Measurements from ENCODE around the gene PAQR5. TPM values are rescaled to one million over a fixed set of nuclear protein-coding genes. Genes with fewer than 3 reads are reported as not detected.
"Not testable (repeated sequence)": the region's sequence is repeated elsewhere in the genome, so short reads cannot be mapped to it uniquely, and the experiment has no call there.

The PAQR5 gene
- total RNA-seq, 1 experiment from 2014 or later: not detected

- Histone ChIP-seq H3K9me2 (replicated peaks; ENCODE audit: insufficient read depth, low read length) (no peaks in the 10 kb centered on the region), H3K9me3 (ENCODE audit: low read length) (no peaks in the 10 kb centered on the region), H3K4me3 (ENCODE audit: low read length) (no peak overlapping the region), H4K20me1 (ENCODE audit: insufficient read depth, low read depth, low read length) (no peaks in the 10 kb centered on the region), H3K27ac (ENCODE audit: low read length) (no peak overlapping the region), H2AFZ (ENCODE audit: low read length) (no peak overlapping the region), H3K79me2 (ENCODE audit: low read length) (peaks cover 8% of the 10 kb centered on the region), H3K4me2 (ENCODE audit: low read depth, low read length, poor library complexity, severe bottlenecking) (no peak overlapping the region), H3K4me1 (ENCODE audit: low read length) (no peaks in the 10 kb centered on the region), H3K36me3 (ENCODE audit: insufficient read depth, low read length) (peaks cover 63% of the 10 kb centered on the region; the same call in 1 of the 2 replicates), H3K9ac (ENCODE audit: low read length) (no peak overlapping the region), H3K27me3 (ENCODE audit: low read length) (no peaks in the 10 kb centered on the region)
- no peak for DNase-seq
These were observed 146.0 kb downstream of the PAQR5 start for GRCh38 chr15:69444686-69445085.

- Histone ChIP-seq H3K9me2 (replicated peaks; ENCODE audit: insufficient read depth, low read length) (no peaks in the 10 kb centered on the region), H3K9me3 (ENCODE audit: low read length) (no peaks in the 10 kb centered on the region), H3K4me1 (ENCODE audit: low read length) (peaks cover 8% of the 10 kb centered on the region), H4K20me1 (ENCODE audit: insufficient read depth, low read depth, low read length) (no peaks in the 10 kb centered on the region), H3K4me2 (ENCODE audit: low read depth, low read length, poor library complexity, severe bottlenecking) (no peak overlapping the region), H3K27me3 (ENCODE audit: low read length) (no peaks in the 10 kb centered on the region), H3K9ac (ENCODE audit: low read length) (no peak overlapping the region), H3K79me2 (ENCODE audit: low read length) (peaks cover 8% of the 10 kb centered on the region), H3K4me3 (ENCODE audit: low read length) (no peak overlapping the region), H3K36me3 (ENCODE audit: insufficient read depth, low read length) (peaks cover 49% of the 10 kb centered on the region; the same call in 1 of the 2 replicates), H2AFZ (ENCODE audit: low read length) (no peak overlapping the region), H3K27ac (ENCODE audit: low read length) (no peak overlapping the region)
- no peak for DNase-seq
These were observed 148.2 kb downstream of the PAQR5 start for GRCh38 chr15:69446953-69447352.

GRCh38 chr15:69450221-69450620, 151.5 kb downstream of the PAQR5 start:
- DNase-seq; H3K9me2 ChIP-seq (replicated peaks; ENCODE audit: insufficient read depth, low read length); H3K9ac ChIP-seq (ENCODE audit: low read length); H3K27ac ChIP-seq (ENCODE audit: low read length); H3K27me3 ChIP-seq (ENCODE audit: low read length); H3K4me2 ChIP-seq (ENCODE audit: low read depth, low read length, poor library complexity, severe bottlenecking); H3K4me3 ChIP-seq (ENCODE audit: low read length); H3K9me3 ChIP-seq (ENCODE audit: low read length); H2AFZ ChIP-seq (ENCODE audit: low read length): not testable (repeated sequence)
- Histone ChIP-seq H3K36me3 (ENCODE audit: insufficient read depth, low read length) (peaks cover 48% of the 10 kb centered on the region), H4K20me1 (ENCODE audit: insufficient read depth, low read depth, low read length) (peaks cover 23% of the 10 kb centered on the region), H3K4me1 (ENCODE audit: low read length) (peaks cover 32% of the 10 kb centered on the region), H3K79me2 (ENCODE audit: low read length) (peaks cover 17% of the 10 kb centered on the region)

- Histone ChIP-seq H3K36me3 (ENCODE audit: insufficient read depth, low read length) (peaks cover 48% of the 10 kb centered on the region), H3K4me3 (ENCODE audit: low read length) (peak overlapping the region; percentile 97), H3K79me2 (ENCODE audit: low read length) (peaks cover 17% of the 10 kb centered on the region), H2AFZ (ENCODE audit: low read length) (no peak overlapping the region), H3K9me3 (ENCODE audit: low read length) (no peaks in the 10 kb centered on the region), H3K27me3 (ENCODE audit: low read length) (no peaks in the 10 kb centered on the region), H3K4me2 (ENCODE audit: low read depth, low read length, poor library complexity, severe bottlenecking) (peak overlapping the region; percentile 89), H3K4me1 (ENCODE audit: low read length) (peaks cover 36% of the 10 kb centered on the region), H3K9ac (ENCODE audit: low read length) (peak overlapping the region; percentile 72), H4K20me1 (ENCODE audit: insufficient read depth, low read depth, low read length) (peaks cover 29% of the 10 kb centered on the region), H3K9me2 (replicated peaks; ENCODE audit: insufficient read depth, low read length) (no peaks in the 10 kb centered on the region), H3K27ac (ENCODE audit: low read length) (peak overlapping the region; percentile 83)
- DNase-seq: no peak
These were observed 152.4 kb downstream of the PAQR5 start for GRCh38 chr15:69450968-69451695.

GRCh38 chr15:69451951-69452691, 153.4 kb downstream of the PAQR5 start:
- no peaks in the 10 kb centered on the region for H3K9me3 ChIP-seq (ENCODE audit: low read length)
- H3K27me3 ChIP-seq (ENCODE audit: low read length): no peaks in the 10 kb centered on the region
- peak overlapping the region; percentile 83 for H3K27ac ChIP-seq (ENCODE audit: low read length)
- H3K4me2 ChIP-seq (ENCODE audit: low read depth, low read length, poor library complexity, severe bottlenecking): peak overlapping the region; percentile 89
- H3K79me2 ChIP-seq (ENCODE audit: low read length): peaks cover 17% of the 10 kb centered on the region
- H3K36me3 ChIP-seq (ENCODE audit: insufficient read depth, low read length): peaks cover 43% of the 10 kb centered on the region
- peak overlapping the region; percentile 46 for H2AFZ ChIP-seq (ENCODE audit: low read length)
- peaks cover 36% of the 10 kb centered on the region for H4K20me1 ChIP-seq (ENCODE audit: insufficient read depth, low read depth, low read length)
- peaks cover 37% of the 10 kb centered on the region for H3K4me1 ChIP-seq (ENCODE audit: low read length)
- H3K9me2 ChIP-seq (replicated peaks; ENCODE audit: insufficient read depth, low read length): no peaks in the 10 kb centered on the region
- peak overlapping the region; percentile 72 for H3K9ac ChIP-seq (ENCODE audit: low read length)
- H3K4me3 ChIP-seq (ENCODE audit: low read length): peak overlapping the region; percentile 97
- DNase-seq: peak; percentile 65

- peaks cover 42% of the 10 kb centered on the region for H3K4me1 ChIP-seq (ENCODE audit: low read length)
- H3K9me2 ChIP-seq (replicated peaks; ENCODE audit: insufficient read depth, low read length): no peaks in the 10 kb centered on the region
- H3K4me3 ChIP-seq (ENCODE audit: low read length): peak within 1 kb of the TSS; percentile 97
- no peaks in the 10 kb centered on the region for H3K27me3 ChIP-seq (ENCODE audit: low read length)
- peak within 1 kb of the TSS; percentile 46 for H2AFZ ChIP-seq (ENCODE audit: low read length)
- H4K20me1 ChIP-seq (ENCODE audit: insufficient read depth, low read depth, low read length): peaks cover 43% of the 10 kb centered on the region
- DNase-seq: peak; percentile 98
- peak within 1 kb of the TSS; percentile 98 for H3K4me2 ChIP-seq (ENCODE audit: low read depth, low read length, poor library complexity, severe bottlenecking)
- H3K9ac ChIP-seq (ENCODE audit: low read length): peak within 1 kb of the TSS; percentile 97
- H3K79me2 ChIP-seq (ENCODE audit: low read length): peaks cover 17% of the 10 kb centered on the region
- no peaks in the 10 kb centered on the region for H3K9me3 ChIP-seq (ENCODE audit: low read length)
- H3K36me3 ChIP-seq (ENCODE audit: insufficient read depth, low read length): peaks cover 38% of the 10 kb centered on the region
- peak within 1 kb of the TSS; percentile 83 for H3K27ac ChIP-seq (ENCODE audit: low read length)
These were observed 154.2 kb downstream of the PAQR5 start, which contains the start of gene RPLP1 for GRCh38 chr15:69452692-69453521. Gene RPLP1 (plus strand): TSS chr15:69452818. CDS start chr15:69452949, 131 bp downstream.

- Histone ChIP-seq H3K9ac (ENCODE audit: low read length) (no peak overlapping the region), H3K4me3 (ENCODE audit: low read length) (no peak overlapping the region), H3K27ac (ENCODE audit: low read length) (no peak overlapping the region), H4K20me1 (ENCODE audit: insufficient read depth, low read depth, low read length) (peaks cover 43% of the 10 kb centered on the region), H3K4me1 (ENCODE audit: low read length) (peaks cover 45% of the 10 kb centered on the region), H2AFZ (ENCODE audit: low read length) (no peak overlapping the region), H3K27me3 (ENCODE audit: low read length) (no peaks in the 10 kb centered on the region), H3K79me2 (ENCODE audit: low read length) (peaks cover 17% of the 10 kb centered on the region), H3K36me3 (ENCODE audit: insufficient read depth, low read length) (peaks cover 32% of the 10 kb centered on the region), H3K4me2 (ENCODE audit: low read depth, low read length, poor library complexity, severe bottlenecking) (peak overlapping the region; percentile 98), H3K9me3 (ENCODE audit: low read length) (no peaks in the 10 kb centered on the region), H3K9me2 (replicated peaks; ENCODE audit: insufficient read depth, low read length) (no peaks in the 10 kb centered on the region)
- DNase-seq: no peak
These were observed 156.2 kb downstream of the PAQR5 start for GRCh38 chr15:69454953-69455352.

All from Karpas-422 (cell line).